WTC11 (cell line): Measurements from ENCODE around the gene RFC4.

Experiments
- CBFB ChIP-seq: sonication (generic); formaldehyde crosslinking; IDR thresholded peaks from 2 replicates; pipeline ENCODE4 v1.8.1; 2022; ENCODE audit warnings: mild to moderate bottlenecking, low read depth, missing genetic modification reagents
- CTCF ChIP-seq: fragments of 200-600 bp; IDR thresholded peaks from 2 replicates; pipeline ENCODE4 v1.8.0; 2022; ENCODE audit warnings: antibody characterized with exemption
- PREB ChIP-seq: sonication (generic); formaldehyde crosslinking; IDR thresholded peaks from 2 replicates; pipeline ENCODE4 v1.8.1; 2022; ENCODE audit warnings: mild to moderate bottlenecking, missing genetic modification reagents, moderate library complexity, borderline replicate concordance
- ZNF281 ChIP-seq: sonication (generic); formaldehyde crosslinking; IDR thresholded peaks from 2 replicates; pipeline ENCODE4 v1.8.0; 2023; ENCODE audit warnings: mild to moderate bottlenecking, missing genetic modification reagents
- TF ChIP-seq, protein P1 (sequence below): sonication (generic); formaldehyde crosslinking; IDR thresholded peaks from 2 replicates; pipeline ENCODE4 v1.8.0; 2022; ENCODE audit warnings: mild to moderate bottlenecking, missing genetic modification reagents

DNA sequence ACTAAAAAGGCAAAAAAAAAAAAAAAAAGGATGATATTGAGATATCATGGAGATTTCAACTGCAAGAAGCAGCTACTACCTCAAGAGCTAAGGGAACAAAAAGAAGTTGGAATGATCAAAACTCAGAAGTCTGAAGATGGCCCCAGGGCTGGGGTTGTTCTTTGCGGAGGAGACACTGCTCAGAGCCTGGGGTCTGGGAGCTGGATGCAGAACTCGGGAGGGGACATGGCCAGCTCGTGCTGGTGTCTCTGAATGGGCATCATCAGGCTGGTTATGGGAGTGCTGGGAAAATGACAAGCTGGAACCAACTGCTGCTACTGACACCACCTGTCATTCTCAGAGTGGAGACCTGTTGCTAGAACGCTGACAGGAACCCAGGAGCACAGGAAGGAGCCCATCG is 22.1 kb upstream of the RFC4 start:
- TF ChIP-seq CTCF (no peak), PREB (no peak), CBFB (CRISPR knock-in tag) (no peak), ZNF281 (CRISPR knock-in tag) (no peak)
- TF ChIP-seq, protein P1, sequence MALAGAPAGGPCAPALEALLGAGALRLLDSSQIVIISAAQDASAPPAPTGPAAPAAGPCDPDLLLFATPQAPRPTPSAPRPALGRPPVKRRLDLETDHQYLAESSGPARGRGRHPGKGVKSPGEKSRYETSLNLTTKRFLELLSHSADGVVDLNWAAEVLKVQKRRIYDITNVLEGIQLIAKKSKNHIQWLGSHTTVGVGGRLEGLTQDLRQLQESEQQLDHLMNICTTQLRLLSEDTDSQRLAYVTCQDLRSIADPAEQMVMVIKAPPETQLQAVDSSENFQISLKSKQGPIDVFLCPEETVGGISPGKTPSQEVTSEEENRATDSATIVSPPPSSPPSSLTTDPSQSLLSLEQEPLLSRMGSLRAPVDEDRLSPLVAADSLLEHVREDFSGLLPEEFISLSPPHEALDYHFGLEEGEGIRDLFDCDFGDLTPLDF (CRISPR knock-in tag) = no peak
